NOMO-1 treated with DMSO at 0.1 percent for 48 hours (cell line): Measurements from ENCODE around the gene ZRANB2.
A peak's percentile ranks its signal among the peaks of the same experiment; 100 is the strongest.

Experiments
- DNase-seq: peaks from one replicate; lab custom pipeline; 2025; ENCODE audit not compliant: unreplicated experiment; lab: John Stamatoyannopoulos, UW

Gene ZRANB2

GRCh38 chr1:71071720-71072119 is 9.1 kb downstream of the ZRANB2 start:
- no peak for DNase-seq

GRCh38 chr1:71068325-71069240 is 12.3 kb downstream of the ZRANB2 start:
- DNase-seq, result no peak

- DNase-seq, result no peak
These were observed 26.0 kb downstream of the ZRANB2 start for GRCh38 chr1:71054791-71055190.

GRCh38 chr1:71054281-71054731 is 26.5 kb downstream of the ZRANB2 start:
- no peak for DNase-seq

- no peak for DNase-seq
These were observed 27.1 kb downstream of the ZRANB2 start for GRCh38 chr1:71053758-71054157.

- no peak for DNase-seq
These were observed 27.7 kb downstream of the ZRANB2 start for GRCh38 chr1:71053146-71053545.

GRCh38 chr1:71049951-71050598 is 30.8 kb downstream of the ZRANB2 start:
- DNase-seq, result peak; percentile 63

- peak; percentile 17 for DNase-seq
These were observed 32.9 kb downstream of the ZRANB2 start, which contains the start of gene PTGER3 for GRCh38 chr1:71047635-71048607. Gene PTGER3 (minus strand): TSS chr1:71047816. CDS start chr1:71047577, 239 bp downstream.

GRCh38 chr1:71046891-71047634 is 33.8 kb downstream of the ZRANB2 start:
- no peak for DNase-seq

- no peak for DNase-seq
These were observed 35.3 kb downstream of the ZRANB2 start for GRCh38 chr1:71045463-71046028.

GRCh38 chr1:71044833-71045232 is 36.0 kb downstream of the ZRANB2 start:
- no peak for DNase-seq

GRCh38 chr1:71043065-71043464 is 37.8 kb downstream of the ZRANB2 start:
- no peak for DNase-seq

GRCh38 chr1:71041806-71042205 is 39.0 kb downstream of the ZRANB2 start:
- no peak for DNase-seq

- no peak for DNase-seq
These were observed 41.1 kb downstream of the ZRANB2 start for GRCh38 chr1:71039661-71040262.

- no peak for DNase-seq
These were observed 41.9 kb downstream of the ZRANB2 start for GRCh38 chr1:71038942-71039341.

- DNase-seq, result no peak
These were observed 42.8 kb downstream of the ZRANB2 start for GRCh38 chr1:71037829-71038620.

- DNase-seq, result no peak
These were observed 43.8 kb downstream of the ZRANB2 start for GRCh38 chr1:71037066-71037465.

- no peak for DNase-seq
These were observed 47.7 kb downstream of the ZRANB2 start for GRCh38 chr1:71033136-71033535.

GRCh38 chr1:71031426-71031825 is 49.4 kb downstream of the ZRANB2 start:
- no peak for DNase-seq
